Naive thymus-derived CD8-positive, alpha-beta T cell (primary cell): ENCODE data around the gene RING1. TPM values are rescaled to one million over a fixed set of nuclear protein-coding genes. Genes with fewer than 3 reads are reported as not detected.

Source experiments
- ATAC-seq, 2 donors: fragments of 150-1000 bp; cut with Tn5 transposase in 1 of 2; sonication (Bioruptor Pico), chemical (Tn5 transposase) in 1 of 2; 1 replicate in 1 of 2; 2 replicates in 1 of 2; pipeline ENCODE4 v1.10.0; 2021; ENCODE audit warnings: mild to moderate bottlenecking in 2 of 2, moderate library complexity in 2 of 2
- POLR2A ChIA-PET: fragments of 350-600 bp; sonication (Branson Sonifier 250); formaldehyde crosslinking; loops from one replicate; lab custom pipeline; 2021; ENCODE audit warnings: antibody characterized with exemption; lab: Charles Lee
- DNase-seq, 10 donors: peaks; one replicate each; pipeline versions ENCODE4 v3.0.0 to v3.0.0-alpha.2; 2020 to 2022
- H3K27ac Mint-ChIP-seq, 10 donors: one replicate each; pipeline ENCODE4 v1.8.0; 2020 to 2022; ENCODE audit warnings: mild to moderate bottlenecking in 10 of 10, mixed read lengths in 10 of 10, moderate library complexity in 4 of 10, inconsistent platforms in 1 of 10
- H3K27me3 Mint-ChIP-seq, 5 donors: one replicate each; pipeline ENCODE4 v1.8.0; 2021 to 2022; ENCODE audit warnings: mixed read lengths in 5 of 5
- H3K36me3 Mint-ChIP-seq, 3 donors: one replicate each; pipeline ENCODE4 v1.8.0; 2020 to 2022; ENCODE audit warnings: mixed read lengths in 3 of 3, mild to moderate bottlenecking in 2 of 3, inconsistent platforms in 1 of 3
- H3K4me1 Mint-ChIP-seq, 4 donors: one replicate each; pipeline ENCODE4 v1.8.0; 2021 to 2022; ENCODE audit warnings: mixed read lengths in 4 of 4
- H3K4me3 Mint-ChIP-seq, 10 donors: one replicate each; pipeline ENCODE4 v1.8.0; 2020 to 2022; ENCODE audit warnings: mild to moderate bottlenecking in 10 of 10, mixed read lengths in 10 of 10, moderate library complexity in 6 of 10, inconsistent platforms in 1 of 10
- H3K9me3 Mint-ChIP-seq, 9 donors: one replicate each; pipeline ENCODE4 v1.8.0; 2020 to 2022; ENCODE audit warnings: mixed read lengths in 9 of 9, mild to moderate bottlenecking in 3 of 9, inconsistent platforms in 1 of 9, moderate library complexity in 1 of 9
- polyA plus RNA-seq, 3 donors: library from polyadenylated mRNA; unstranded; fragments of 300-500 nt; fragmentation: Illumina TruSeq; gene quantifications; one replicate each; pipeline ENCODE4 v1.2.3, GENCODE V29; 2021
- total RNA-seq, 8 experiments: library from RNA in 2 of 8; stranded (reverse) in 2 of 8; gene quantifications; one replicate each; pipeline ENCODE4 v1.2.3 and lab custom pipeline; 2021 to 2026

Gene RING1
- total and polyA plus RNA-seq, 5 experiments from 2014 or later: 12.1 to 59.1 (median 12.5) TPM

GRCh38 chr6:33241968-33242367 is 33.7 kb downstream of the RING1 start:
- Mint-ChIP-seq H3K4me1 (peaks cover 7 to 13% (median 10%) of the 10 kb centered on the region in 4 donors), H3K27me3 (peaks cover 0 to 11% (median 0%) of the 10 kb centered on the region in 5 donors), H3K9me3 (no peaks in the 10 kb centered on the region), H3K4me3 (peak overlapping the region in 9 of 10 donors; percentile 7 to 74 (median 44)), H3K27ac (peak overlapping the region in 8 of 10 donors; percentile 46 to 87 (median 69)), H3K36me3 (no peaks in the 10 kb centered on the region)
- POLR2A ChIA-PET: interaction anchor here (0.7 to 1.1 kb wide), 2 partner anchors 44 to 125 kb away, joined by 3 read pairs; no protein-coding TSS in a partner anchor
- ATAC-seq: peak; percentile 72 to 76
- peak in 2 of 10 donors; percentile 23 to 31 for DNase-seq

DNA sequence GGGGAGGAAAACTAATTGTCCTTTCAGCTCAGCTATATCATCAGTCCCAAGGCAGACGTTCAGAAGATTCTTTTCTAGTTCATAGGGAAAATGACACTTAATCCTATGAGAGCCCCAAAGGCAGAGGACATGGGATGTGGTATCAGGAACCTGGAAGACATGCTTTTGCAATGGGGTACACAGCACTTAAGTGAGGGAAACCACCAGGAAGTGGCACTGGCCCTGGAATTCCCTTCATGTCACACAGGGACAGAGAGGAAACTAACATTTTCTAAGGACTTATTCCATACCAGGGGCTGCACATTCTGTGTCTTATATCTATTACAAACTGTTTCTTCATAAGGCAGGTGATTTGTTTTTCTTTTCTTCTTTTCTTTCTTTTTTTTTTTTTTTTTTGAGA is 35.2 kb downstream of the RING1 start:
- POLR2A ChIA-PET: no interaction called here
- no peak overlapping the region for H3K4me3 Mint-ChIP-seq
- H3K27me3 Mint-ChIP-seq: peaks cover 0 to 11% (median 0%) of the 10 kb centered on the region in 5 donors

DNA sequence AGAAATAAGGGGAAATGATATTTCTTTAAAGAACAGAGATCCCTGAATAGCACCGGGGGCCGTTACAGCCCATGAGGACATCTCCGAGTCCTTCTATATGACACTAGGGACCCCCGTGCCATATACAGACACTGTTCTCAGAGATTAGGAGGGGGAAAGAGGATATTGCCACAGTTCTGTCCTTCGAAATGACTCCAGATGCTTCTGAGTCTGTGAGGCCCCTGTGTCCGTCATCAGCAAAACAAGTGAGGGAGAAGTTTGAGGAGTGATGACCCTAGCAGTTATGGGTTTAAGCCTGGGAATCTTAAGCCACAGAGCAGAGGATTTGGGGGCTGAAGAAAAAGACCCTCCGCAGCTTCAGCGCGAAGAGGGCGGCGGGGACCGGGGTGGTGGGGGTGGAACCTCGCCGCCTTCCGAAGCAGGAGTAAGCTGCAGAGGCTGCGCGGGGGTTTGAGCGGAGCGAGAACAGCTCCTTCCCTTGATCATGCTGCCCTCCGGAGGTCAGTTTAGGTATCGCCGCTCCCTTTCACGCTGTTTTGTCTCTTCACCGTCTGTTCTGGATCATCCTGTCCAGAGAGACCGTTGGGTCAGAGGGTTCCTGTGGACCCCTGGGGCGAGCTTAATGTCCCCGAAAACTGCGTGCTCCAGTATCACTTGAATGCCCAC is 39.8 kb downstream of the RING1 start:
- H3K4me1 Mint-ChIP-seq: peaks cover 22 to 41% (median 38%) of the 10 kb centered on the region in 4 donors
- peak overlapping the region; percentile 86 to 99 (median 98) for H3K27ac Mint-ChIP-seq
- H3K27me3 Mint-ChIP-seq: no peaks in the 10 kb centered on the region
- ATAC-seq (peak; percentile 36 to 40), DNase-seq (peak; percentile 83 to 95 (median 90))
- peak overlapping the region; percentile 83 to 94 (median 90) for H3K4me3 Mint-ChIP-seq
- H3K36me3 Mint-ChIP-seq: peaks cover 0 to 26% (median 0%) of the 10 kb centered on the region in 3 donors
- no peaks in the 10 kb centered on the region for H3K9me3 Mint-ChIP-seq
- POLR2A ChIA-PET: interaction anchor here (0.5 to 5.4 kb wide), 33 partner anchors 9 to 373 kb away, joined by 3 to 84 read pairs (median 7); partner anchors contain the start of genes B3GALT4, BRD2, HSD17B8 and ITPR3

More for the DNA sequence above, 35.2 kb downstream of the RING1 start:
- Mint-ChIP-seq H3K27ac (peak overlapping the region in 1 of 10 donors; percentile 45), H3K36me3 (no peaks in the 10 kb centered on the region), H3K4me1 (peaks cover 11 to 19% (median 16%) of the 10 kb centered on the region in 4 donors), H3K9me3 (no peaks in the 10 kb centered on the region)
- DNase-seq (no peak), ATAC-seq (no peak)

- H3K4me1 Mint-ChIP-seq: peaks cover 22 to 41% (median 38%) of the 10 kb centered on the region in 4 donors
- H3K9me3 Mint-ChIP-seq: no peaks in the 10 kb centered on the region
- peak; percentile 30 to 43 for ATAC-seq
- H3K27ac Mint-ChIP-seq: peak overlapping the region; percentile 86 to 99 (median 98)
- DNase-seq: peak in 3 of 10 donors; percentile 26 to 72 (median 55)
- H3K4me3 Mint-ChIP-seq: peak overlapping the region; percentile 83 to 94 (median 90)
- no peaks in the 10 kb centered on the region for H3K27me3 Mint-ChIP-seq
- POLR2A ChIA-PET: interaction anchor here (0.5 to 5.4 kb wide), 37 partner anchors 10 to 410 kb away, joined by 3 to 84 read pairs (median 7); partner anchors contain the start of genes B3GALT4, BRD2, HLA-DPA1 and HSD17B8
- H3K36me3 Mint-ChIP-seq: peaks cover 0 to 27% (median 0%) of the 10 kb centered on the region in 3 donors
Measured at GRCh38 chr6:33248643-33248931, 40.3 kb downstream of the RING1 start.

DNA sequence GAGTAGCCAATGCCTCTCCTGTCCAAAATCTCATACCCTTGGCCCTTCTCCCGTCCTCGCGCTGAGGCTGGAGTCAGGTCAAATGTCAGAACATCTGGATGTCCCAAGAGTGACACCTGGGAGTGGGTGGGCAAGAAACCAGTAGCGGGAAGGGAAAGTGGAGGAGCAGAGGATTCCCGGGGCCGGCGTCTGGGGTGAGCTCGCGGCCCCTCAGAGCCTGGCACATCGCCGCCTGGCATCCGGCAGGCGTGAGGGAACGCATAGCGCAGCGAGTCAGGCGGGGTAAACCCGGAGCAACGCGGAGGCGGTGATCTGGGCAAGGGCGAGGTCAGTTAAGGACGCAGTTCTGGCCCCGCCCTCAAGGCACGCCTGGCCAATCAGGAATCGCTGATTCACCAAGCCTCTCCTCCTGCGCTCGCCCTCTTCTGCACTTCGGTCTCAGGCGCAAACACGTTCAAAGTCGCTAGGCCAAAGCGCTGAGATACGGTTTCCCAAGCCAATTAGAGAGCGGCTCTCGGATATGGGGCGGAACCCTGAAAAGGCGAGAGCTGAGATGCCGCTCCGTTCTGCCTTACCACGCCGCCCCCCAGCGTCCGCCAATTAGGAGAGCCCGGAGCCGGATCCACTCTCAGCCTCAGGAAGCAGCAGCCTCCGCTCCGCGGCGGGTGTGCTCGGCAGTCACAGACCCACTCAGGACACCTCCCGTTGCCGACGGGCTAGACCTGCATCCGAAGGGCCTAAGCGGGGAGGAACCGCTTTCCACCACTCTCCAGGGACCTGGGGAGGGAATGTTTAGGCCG is 40.8 kb downstream of the RING1 start:
- no peaks in the 10 kb centered on the region for H3K9me3 Mint-ChIP-seq
- POLR2A ChIA-PET: interaction anchor here (0.5 to 5.4 kb wide), 41 partner anchors 10 to 410 kb away, joined by 3 to 84 read pairs (median 6); partner anchors contain the start of genes B3GALT4, BRD2, COL11A2 and HLA-DPA1
- peak; percentile 87 to 98 (median 95) for DNase-seq
- H3K4me1 Mint-ChIP-seq: peaks cover 22 to 41% (median 38%) of the 10 kb centered on the region in 4 donors
- ATAC-seq: peak; percentile 86 to 89
- H3K27me3 Mint-ChIP-seq: no peaks in the 10 kb centered on the region
- H3K27ac Mint-ChIP-seq: peak overlapping the region; percentile 91 to 99 (median 98)
- H3K36me3 Mint-ChIP-seq: peaks cover 0 to 29% (median 0%) of the 10 kb centered on the region in 3 donors
- peak overlapping the region; percentile 83 to 94 (median 90) for H3K4me3 Mint-ChIP-seq

DNA sequence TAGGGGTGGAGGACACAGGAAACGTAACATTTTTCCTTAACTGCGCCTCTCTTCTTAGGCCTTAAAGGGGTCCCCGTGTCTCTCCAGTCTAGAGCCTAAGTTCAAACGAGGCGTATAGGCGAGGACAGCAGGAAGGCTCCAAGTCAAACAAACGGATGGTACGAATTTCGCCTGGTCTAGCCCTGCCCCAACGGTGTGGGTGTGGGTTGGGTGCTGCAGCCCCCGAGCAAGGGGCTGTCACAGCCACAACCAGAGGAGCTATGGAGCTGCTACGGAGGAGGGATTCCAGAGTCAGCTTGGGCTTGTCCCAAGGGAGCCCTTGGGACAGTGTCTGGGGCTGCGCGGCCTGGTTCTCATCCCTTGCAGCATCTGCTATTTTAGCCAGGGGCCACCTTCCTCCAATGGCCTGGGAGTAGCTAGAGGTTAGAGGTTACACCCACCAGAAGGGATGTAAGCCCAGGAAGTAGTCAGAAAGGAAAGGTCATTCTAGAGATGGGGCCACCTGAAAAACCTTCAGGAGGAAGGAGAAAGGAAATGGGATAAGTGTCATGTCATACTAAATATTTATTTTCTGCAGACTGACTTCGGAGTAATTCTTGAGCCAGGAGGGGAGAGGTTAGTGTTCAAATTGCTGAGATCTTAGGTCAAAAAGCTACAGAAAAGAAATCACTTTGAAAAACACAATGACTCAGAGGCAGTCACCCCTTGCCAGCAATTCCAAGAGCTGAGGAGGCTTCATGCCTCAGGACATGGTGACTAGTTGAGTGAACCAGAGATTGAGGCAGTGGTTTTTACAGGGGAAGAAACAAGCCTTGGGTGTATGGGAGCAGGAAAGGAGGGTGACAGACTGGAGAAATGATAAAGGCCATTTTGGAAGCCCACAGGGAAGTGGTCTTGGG is 41.7 kb downstream of the RING1 start:
- POLR2A ChIA-PET: interaction anchor here (0.6 to 5.4 kb wide), 26 partner anchors 9 to 411 kb away, joined by 3 to 84 read pairs (median 8); partner anchors contain the start of genes B3GALT4, COL11A2, HLA-DPA1 and HSD17B8
- Mint-ChIP-seq H3K4me3 (peak overlapping the region; percentile 83 to 94 (median 90)), H3K27me3 (no peaks in the 10 kb centered on the region), H3K4me1 (peaks cover 22 to 41% (median 38%) of the 10 kb centered on the region in 4 donors), H3K27ac (peak overlapping the region; percentile 91 to 99 (median 98)), H3K9me3 (no peaks in the 10 kb centered on the region), H3K36me3 (peaks cover 0 to 31% (median 0%) of the 10 kb centered on the region in 3 donors)
- no peak for ATAC-seq
- DNase-seq: peak in 2 of 10 donors; percentile 4 to 64

GRCh38 chr6:33250731-33251130 is 42.4 kb downstream of the RING1 start:
- no peaks in the 10 kb centered on the region for H3K9me3 Mint-ChIP-seq
- H3K27ac Mint-ChIP-seq: peak overlapping the region; percentile 91 to 99 (median 98)
- DNase-seq (no peak), ATAC-seq (no peak)
- H3K27me3 Mint-ChIP-seq: no peaks in the 10 kb centered on the region
- POLR2A ChIA-PET: interaction anchor here (0.8 to 5.4 kb wide), 7 partner anchors 21 to 279 kb away, joined by 3 to 84 read pairs (median 37); partner anchors contain the start of genes B3GALT4, PFDN6, RGL2 and RING1
- H3K4me1 Mint-ChIP-seq: peaks cover 22 to 41% (median 38%) of the 10 kb centered on the region in 4 donors
- peaks cover 0 to 37% (median 0%) of the 10 kb centered on the region in 3 donors for H3K36me3 Mint-ChIP-seq
- H3K4me3 Mint-ChIP-seq: peak overlapping the region; percentile 36 to 94 (median 90)

DNA sequence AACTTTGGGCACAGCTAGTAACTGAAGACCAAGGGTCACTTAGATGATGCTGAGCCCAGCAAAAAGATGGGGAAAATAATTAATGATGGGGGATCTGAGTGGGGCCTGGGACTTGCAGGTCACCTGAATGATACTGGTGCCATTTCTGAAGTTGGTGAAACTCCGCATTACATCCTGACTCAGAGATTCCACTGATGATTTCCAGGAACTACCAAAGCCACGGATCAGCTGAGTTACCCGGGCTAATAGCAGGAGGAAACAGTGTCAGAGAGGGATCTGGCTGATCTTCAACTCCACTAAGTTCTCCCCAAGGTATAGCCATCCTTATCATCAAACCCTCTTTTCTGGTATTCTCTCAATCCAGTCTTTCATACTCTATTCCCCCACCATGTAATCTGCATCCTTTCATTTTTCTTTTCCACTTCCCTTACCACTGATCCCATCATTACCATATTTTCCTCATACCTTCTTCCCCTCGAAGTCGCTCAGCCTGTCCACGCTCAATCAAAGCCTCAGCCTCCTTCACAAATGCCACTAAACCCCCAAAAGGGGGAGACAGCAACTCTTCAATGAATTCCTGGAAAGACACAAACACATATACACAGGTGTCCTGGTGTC is 43.2 kb downstream of the RING1 start:
- ATAC-seq: no peak
- no peak for DNase-seq
- Mint-ChIP-seq H3K27ac (peak overlapping the region in 9 of 10 donors; percentile 10 to 84 (median 31)), H3K9me3 (no peaks in the 10 kb centered on the region), H3K4me3 (peak overlapping the region in 9 of 10 donors; percentile 1 to 69 (median 28)), H3K36me3 (peaks cover 0 to 44% (median 0%) of the 10 kb centered on the region in 3 donors), H3K4me1 (peaks cover 22 to 41% (median 38%) of the 10 kb centered on the region in 4 donors), H3K27me3 (no peaks in the 10 kb centered on the region)
- POLR2A ChIA-PET: interaction anchor here (0.6 to 5.4 kb wide), 8 partner anchors 19 to 289 kb away, joined by 3 to 84 read pairs (median 12); partner anchors contain the start of genes B3GALT4, RGL2, RPS18 and VPS52

- no peak for DNase-seq
- Mint-ChIP-seq H3K36me3 (peaks cover 0 to 51% (median 0%) of the 10 kb centered on the region in 3 donors), H3K4me3 (no peak overlapping the region), H3K27me3 (no peaks in the 10 kb centered on the region), H3K4me1 (peaks cover 22 to 41% (median 38%) of the 10 kb centered on the region in 4 donors), H3K27ac (peak overlapping the region in 2 of 10 donors; percentile 0 to 53), H3K9me3 (no peaks in the 10 kb centered on the region)
- POLR2A ChIA-PET: no interaction called here
- no peak for ATAC-seq
Measured at GRCh38 chr6:33252759-33253158, 44.5 kb downstream of the RING1 start.

- Mint-ChIP-seq H3K27ac (no peak overlapping the region), H3K36me3 (peaks cover 0 to 62% (median 6%) of the 10 kb centered on the region in 3 donors), H3K9me3 (no peaks in the 10 kb centered on the region), H3K4me3 (no peak overlapping the region), H3K4me1 (peaks cover 16 to 28% (median 24%) of the 10 kb centered on the region in 4 donors), H3K27me3 (no peaks in the 10 kb centered on the region)
- POLR2A ChIA-PET: interaction anchor here (2.5 kb wide), 1 partner anchor 34 kb away, joined by 9 read pairs; the partner anchor contains the start of genes PFDN6 and WDR46
- ATAC-seq (no peak), DNase-seq (no peak)
Measured at GRCh38 chr6:33254591-33254990, 46.3 kb downstream of the RING1 start.

GRCh38 chr6:33259032-33259431 is 50.7 kb downstream of the RING1 start:
- DNase-seq (no peak), ATAC-seq (no peak)
- H3K4me3 Mint-ChIP-seq: no peak overlapping the region
- H3K9me3 Mint-ChIP-seq: no peaks in the 10 kb centered on the region
- H3K4me1 Mint-ChIP-seq: peaks cover 0 to 7% (median 0%) of the 10 kb centered on the region in 4 donors
- no peak overlapping the region for H3K27ac Mint-ChIP-seq
- peaks cover 0 to 74% (median 15%) of the 10 kb centered on the region in 3 donors for H3K36me3 Mint-ChIP-seq
- no peaks in the 10 kb centered on the region for H3K27me3 Mint-ChIP-seq
- POLR2A ChIA-PET: interaction anchor here (1.3 to 1.4 kb wide), 2 partner anchors 9 to 18 kb away, joined by 4 to 5 read pairs; partner anchors contain the start of gene B3GALT4
